Adrenal gland (tissue), 12 donors: ENCODE results near the gene ZW10. TPM values are rescaled to one million over a fixed set of nuclear protein-coding genes. Genes with fewer than 3 reads are reported as not detected.
A peak's percentile ranks its signal among the peaks of the same experiment; 100 is the strongest.
"Not testable (repeated sequence)": the region's sequence is repeated elsewhere in the genome, so short reads cannot be mapped to it uniquely, and the experiment has no call there.

Experiments
- DNase-seq, 7 donors: peaks; one replicate each; pipeline ENCODE4 v3.0.0-alpha.2; 2019 to 2020
- H3K27ac ChIP-seq, 5 donors: fragments of 200-600 bp; sonication (generic) in 4 of 5; 1 replicate in 3 of 5; 2 replicates in 2 of 5; pipeline versions ENCODE4 v1.5.1 to v1.8.0; 2016 to 2020; ENCODE audit warnings: mild to moderate bottlenecking in 1 of 5
- H3K27me3 ChIP-seq: fragments of 200-600 bp; 2 replicates; pipeline ENCODE4 v1.8.0; 2021
- H3K36me3 ChIP-seq, 2 donors: fragments of 200-600 bp; replicated peaks in 1 of 2; 1 replicate in 1 of 2; 2 replicates in 1 of 2; pipeline versions ENCODE4 v1.5.1 to v1.8.0; 2018 to 2022
- H3K4me1 ChIP-seq, 2 donors: fragments of 200-600 bp; replicated peaks in 1 of 2; 1 replicate in 1 of 2; 2 replicates in 1 of 2; pipeline versions ENCODE4 v1.5.1 to v1.8.0; 2018 to 2021
- H3K4me3 ChIP-seq, 4 donors: fragments of 200-600 bp; sonication (generic) in 3 of 4; one replicate each; pipeline ENCODE4 v1.5.1; 2016 to 2018
- H3K9me3 ChIP-seq, 3 donors: fragments of 200-600 bp; sonication (generic) in 1 of 3; replicated peaks in 1 of 3; 1 replicate in 2 of 3; 2 replicates in 1 of 3; pipeline versions ENCODE4 v1.5.1 to v1.8.0; 2016 to 2021
- POLR2A ChIP-seq, 2 donors: fragments of 450-650 bp; IDR thresholded peaks; one replicate each; pipeline ENCODE4 v1.6.1; 2017; ENCODE audit warnings: antibody characterized with exemption in 2 of 2, mild to moderate bottlenecking in 2 of 2, moderate library complexity in 1 of 2
- WGBS, 4 donors: extraction: QIAGEN DNeasy Blood & Tissue Kit in 2 of 4; methylation state at CpG; one replicate each; pipeline versions ENCODE4 v1.1.5 to v1.1.7; 2013 to 2017; 5-methylcytosine and 5-hydroxymethylcytosine counted together
- intact Hi-C, 2 donors: fragments of 100-400 bp; cut with DNase I; formaldehyde crosslinking; loops; one replicate each; pipeline versions ENCODE4 v1.14.1 to v1.15.0; 2022 to 2023
- polyA plus RNA-seq, 3 donors: library from polyadenylated mRNA; stranded (reverse); fragments of 200-250 nt in 2 of 3; fragments of 350-450 nt in 1 of 3; fragmentation: Illumina TruSeq in 1 of 3; extraction: RNeasy Lipid Tissue Mini Kit (QIAGEN cat#74804) in 1 of 3; gene quantifications; one replicate each; pipeline ENCODE4 v1.2.3, GENCODE V29; 2013 to 2014
- total RNA-seq, 9 donors: library from RNA; depleted of rRNA in 4 of 9; stranded (reverse); fragments of >200 nt in 4 of 9; fragments of 120-200 nt in 1 of 9; fragmentation: NEBNext Ultra II Directional in 1 of 9; extraction: Animal tissue kit (Norgen Biotek cat#: 25700) in 1 of 9; gene quantifications; one replicate each; pipeline versions ENCODE4 v1.1.0 to v1.2.4, GENCODE V29; 2013 to 2023
- TF ChIP-seq, protein P1 (sequence below), 6 experiments: fragments of 450-650 bp in 4 of 6; fragments of 200-600 bp in 2 of 6; sonication (generic) in 1 of 6; IDR thresholded peaks; 1 replicate in 5 of 6; 2 replicates in 1 of 6; pipeline versions ENCODE4 v1.5.1 to v1.8.0; 2016 to 2021; ENCODE audit warnings: antibody characterized with exemption in 6 of 6, mild to moderate bottlenecking in 2 of 6, moderate library complexity in 1 of 6
- donor health status: healthy with polysubstance abuse.
- donor health status: Bipolar disorder and iron deficiency.
- donor health status: DM: yes; HTN: yes; CAD: no.
- donor health status: DM: no; HTN: no; CAD: no.
- donor health status: DM: no; HTN: no; CAD: no.
- donor health status: DM: yes; HTN: yes; CAD: no.

ZW10 gene
- total and polyA plus RNA-seq, 12 donors = 3.2 to 24.3 (median 11.0) TPM

- Histone ChIP-seq H3K36me3 (peaks cover 0 to 5% of the 10 kb centered on the region in 2 donors), H3K27ac (peak overlapping the region; percentile 41 to 84 (median 83)), H3K9me3 (no peaks in the 10 kb centered on the region), H3K4me3 (peak overlapping the region; percentile 49 to 98 (median 83)), H3K27me3 (no peaks in the 10 kb centered on the region), H3K4me1 (peaks cover 5 to 20% of the 10 kb centered on the region in 2 donors)
- peak in 4 of 7 donors; percentile 11 to 59 (median 23) for DNase-seq
- 0 to 1% (median 1%) methylated on average over 10 of the region's 10 CpGs for WGBS, 4 donors
- TF ChIP-seq, protein P1, sequence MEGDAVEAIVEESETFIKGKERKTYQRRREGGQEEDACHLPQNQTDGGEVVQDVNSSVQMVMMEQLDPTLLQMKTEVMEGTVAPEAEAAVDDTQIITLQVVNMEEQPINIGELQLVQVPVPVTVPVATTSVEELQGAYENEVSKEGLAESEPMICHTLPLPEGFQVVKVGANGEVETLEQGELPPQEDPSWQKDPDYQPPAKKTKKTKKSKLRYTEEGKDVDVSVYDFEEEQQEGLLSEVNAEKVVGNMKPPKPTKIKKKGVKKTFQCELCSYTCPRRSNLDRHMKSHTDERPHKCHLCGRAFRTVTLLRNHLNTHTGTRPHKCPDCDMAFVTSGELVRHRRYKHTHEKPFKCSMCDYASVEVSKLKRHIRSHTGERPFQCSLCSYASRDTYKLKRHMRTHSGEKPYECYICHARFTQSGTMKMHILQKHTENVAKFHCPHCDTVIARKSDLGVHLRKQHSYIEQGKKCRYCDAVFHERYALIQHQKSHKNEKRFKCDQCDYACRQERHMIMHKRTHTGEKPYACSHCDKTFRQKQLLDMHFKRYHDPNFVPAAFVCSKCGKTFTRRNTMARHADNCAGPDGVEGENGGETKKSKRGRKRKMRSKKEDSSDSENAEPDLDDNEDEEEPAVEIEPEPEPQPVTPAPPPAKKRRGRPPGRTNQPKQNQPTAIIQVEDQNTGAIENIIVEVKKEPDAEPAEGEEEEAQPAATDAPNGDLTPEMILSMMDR (IDR thresholded peaks at IDR 0.05) = no peak
- TF ChIP-seq POLR2A (IDR thresholded peaks at IDR 0.05) = no peak
- intact Hi-C loops = no loop called here
Observed at GRCh38 chr11:113773092-113773415, 438 bp downstream of the ZW10 start.

DNA sequence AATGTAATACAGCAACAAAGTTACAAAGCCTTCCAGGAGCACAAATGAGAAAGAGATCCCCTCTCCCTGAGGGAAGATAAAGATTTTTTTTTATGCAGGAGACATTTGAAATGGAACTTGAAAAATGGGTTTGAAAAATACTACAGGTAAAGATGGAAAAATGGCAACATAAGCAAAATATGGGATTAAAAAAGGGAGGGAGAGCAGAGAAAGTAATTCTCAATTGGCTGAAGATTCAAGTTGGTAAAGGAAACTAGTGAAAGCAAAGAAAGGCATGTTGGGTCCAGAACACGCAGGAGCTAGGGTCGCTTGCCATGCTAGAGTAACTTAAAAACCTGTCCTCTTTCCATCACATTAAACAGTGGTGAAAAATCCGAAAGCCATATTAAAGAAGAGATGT, 1.5 kb downstream of the ZW10 start:
- Histone ChIP-seq H3K27me3 (no peaks in the 10 kb centered on the region), H3K4me3 (no peak overlapping the region), H3K27ac (no peak overlapping the region), H3K9me3 (no peaks in the 10 kb centered on the region), H3K36me3 (peaks cover 0 to 15% of the 10 kb centered on the region in 2 donors), H3K4me1 (peaks cover 5 to 20% of the 10 kb centered on the region in 2 donors)
- TF ChIP-seq, protein P1 (IDR thresholded peaks at IDR 0.05) = no peak
- no peak for TF ChIP-seq POLR2A (IDR thresholded peaks at IDR 0.05)
- 61 to 89% (median 81%) methylated on average over 3 of the region's 3 CpGs for WGBS, 4 donors
- intact Hi-C loops = no loop called here
- no peak for DNase-seq

GRCh38 chr11:113764527-113765219, 8.8 kb downstream of the ZW10 start:
- no peak for DNase-seq
- TF ChIP-seq, protein P1 (IDR thresholded peaks at IDR 0.05) = no peak
- no peak for TF ChIP-seq POLR2A (IDR thresholded peaks at IDR 0.05)
- 87 to 91% (median 89%) methylated on average over 2 of the region's 2 CpGs for WGBS, 4 donors
- H3K9me3 ChIP-seq = no peaks in the 10 kb centered on the region
- no peak overlapping the region for H3K4me3 ChIP-seq
- no peak overlapping the region for H3K27ac ChIP-seq
- no peaks in the 10 kb centered on the region for H3K27me3 ChIP-seq
- no peaks in the 10 kb centered on the region for H3K4me1 ChIP-seq
- intact Hi-C loops = no loop called here
- peaks cover 0 to 24% of the 10 kb centered on the region in 2 donors for H3K36me3 ChIP-seq

DNA sequence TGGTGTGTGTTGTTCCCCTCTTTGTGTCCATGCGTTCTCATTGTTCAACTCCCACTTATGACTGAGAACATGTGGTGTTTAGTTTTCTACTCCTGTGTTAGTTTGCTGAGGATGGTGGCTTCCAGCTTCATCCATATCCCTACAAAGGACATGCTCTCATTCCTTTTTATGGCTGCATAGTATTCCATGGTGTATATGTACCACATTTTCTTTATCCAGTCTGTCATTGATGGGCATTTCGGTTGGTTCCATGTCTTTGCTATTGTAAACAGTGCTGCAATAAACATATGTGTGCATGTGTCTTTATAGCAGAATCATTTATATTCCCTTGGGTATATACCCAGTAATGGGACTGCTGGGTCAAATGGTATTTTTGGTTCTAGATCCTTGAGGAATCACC, 10.5 kb downstream of the ZW10 start:
- H3K27me3 ChIP-seq, H3K4me3 ChIP-seq, H3K9me3 ChIP-seq, DNase-seq, intact Hi-C loops, H3K4me1 ChIP-seq, H3K27ac ChIP-seq: not testable (repeated sequence)
- 97 to 98% (median 98%) methylated on average over 2 of the region's 2 CpGs for WGBS, 4 donors
- peaks cover 0 to 38% of the 10 kb centered on the region in 2 donors for H3K36me3 ChIP-seq

DNA sequence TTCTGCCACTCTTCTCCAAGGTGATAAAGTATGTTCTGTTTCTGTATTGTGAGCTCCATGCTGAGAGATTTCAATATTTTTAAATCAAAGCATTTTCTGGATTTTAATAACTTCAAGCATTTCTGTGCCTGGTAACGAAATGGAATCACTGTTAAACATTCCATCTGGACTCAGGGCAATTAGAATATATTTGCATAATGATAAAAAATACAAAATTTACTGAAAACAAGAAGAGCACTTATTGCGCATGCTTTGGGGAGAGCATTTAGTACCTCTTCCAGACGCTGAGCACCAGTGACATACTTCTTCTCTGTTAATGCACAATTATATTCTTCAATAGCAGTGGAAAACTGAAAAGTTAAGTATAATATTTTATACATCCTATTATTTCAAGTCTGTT, 13.3 kb downstream of the ZW10 start:
- no peak for TF ChIP-seq POLR2A (IDR thresholded peaks at IDR 0.05)
- TF ChIP-seq, protein P1 (IDR thresholded peaks at IDR 0.05) = no peak
- intact Hi-C loops = no loop called here
- DNase-seq = no peak
- 94 to 100% (median 95%) methylated on average over 3 of the region's 3 CpGs for WGBS, 4 donors
- no peak overlapping the region for H3K4me3 ChIP-seq
- H3K27me3 ChIP-seq = no peaks in the 10 kb centered on the region
- peaks cover 0 to 41% of the 10 kb centered on the region in 2 donors for H3K36me3 ChIP-seq
- H3K27ac ChIP-seq = no peak overlapping the region
- H3K9me3 ChIP-seq = no peaks in the 10 kb centered on the region
- H3K4me1 ChIP-seq = no peaks in the 10 kb centered on the region
